Activated CD4-positive, alpha-beta memory T cell treated with anti-CD3 and anti-CD28 coated beads, Interleukin-2, amount 10 ng/mL, durations not matched to agents 7 days and 5 days (primary cell): Measurements from ENCODE around the gene CIPC. TPM values are rescaled to one million over a fixed set of nuclear protein-coding genes. Genes with fewer than 3 reads are reported as not detected.

Experiments used
- CTCF ChIA-PET: fragments of 350-600 bp; sonication (Branson Sonifier 250); formaldehyde crosslinking; loops from one replicate; lab custom pipeline; 2021; ENCODE audit warnings: antibody characterized with exemption, inconsistent platforms; lab: Charles Lee
- POLR2A ChIA-PET: fragments of 350-600 bp; sonication (Branson Sonifier 250); formaldehyde crosslinking; loops from one replicate; lab custom pipeline; 2021; ENCODE audit warnings: antibody characterized with exemption; lab: Charles Lee
- DNase-seq: peaks from one replicate; pipeline ENCODE4 v3.0.0-alpha.2; 2020
- H3K27ac Mint-ChIP-seq: one replicate; pipeline ENCODE4 v1.8.0; 2021; ENCODE audit warnings: mild to moderate bottlenecking, mixed read lengths
- H3K27me3 Mint-ChIP-seq: one replicate; pipeline ENCODE4 v1.8.0; 2021; ENCODE audit warnings: mixed read lengths
- H3K36me3 Mint-ChIP-seq: one replicate; pipeline ENCODE4 v1.8.0; 2021; ENCODE audit warnings: low read depth, mixed read lengths
- H3K4me1 Mint-ChIP-seq: one replicate; pipeline ENCODE4 v1.8.0; 2021; ENCODE audit warnings: mixed read lengths
- H3K4me3 Mint-ChIP-seq: one replicate; pipeline ENCODE4 v1.8.0; 2021; ENCODE audit warnings: mild to moderate bottlenecking, mixed read lengths
- H3K9me3 Mint-ChIP-seq: one replicate; pipeline ENCODE4 v1.8.0; 2021; ENCODE audit warnings: mixed read lengths
- total RNA-seq, 2 experiments: library from RNA; stranded (reverse); gene quantifications; one replicate each; pipeline ENCODE4 v1.2.3, GENCODE V29; 2021

CIPC gene
- total RNA-seq, 2 experiments from 2014 or later = 9.6 to 12.8 TPM

GRCh38 chr14:77076113-77076631 lies 21.9 kb upstream of the CIPC start:
- H3K4me3 Mint-ChIP-seq = no peak overlapping the region
- H3K27ac Mint-ChIP-seq = no peak overlapping the region
- H3K4me1 Mint-ChIP-seq = no peaks in the 10 kb centered on the region
- DNase-seq = no peak
- peaks cover 3% of the 10 kb centered on the region for H3K9me3 Mint-ChIP-seq
- ChIA-PET CTCF (interaction anchor here (0.9 to 18.6 kb wide), 5 partner anchors 45 to 212 kb away, joined by 3 to 436 read pairs (median 4); no protein-coding TSS in a partner anchor), POLR2A (no interaction called here)
- peaks cover 1% of the 10 kb centered on the region for H3K27me3 Mint-ChIP-seq
- no peaks in the 10 kb centered on the region for H3K36me3 Mint-ChIP-seq

DNA sequence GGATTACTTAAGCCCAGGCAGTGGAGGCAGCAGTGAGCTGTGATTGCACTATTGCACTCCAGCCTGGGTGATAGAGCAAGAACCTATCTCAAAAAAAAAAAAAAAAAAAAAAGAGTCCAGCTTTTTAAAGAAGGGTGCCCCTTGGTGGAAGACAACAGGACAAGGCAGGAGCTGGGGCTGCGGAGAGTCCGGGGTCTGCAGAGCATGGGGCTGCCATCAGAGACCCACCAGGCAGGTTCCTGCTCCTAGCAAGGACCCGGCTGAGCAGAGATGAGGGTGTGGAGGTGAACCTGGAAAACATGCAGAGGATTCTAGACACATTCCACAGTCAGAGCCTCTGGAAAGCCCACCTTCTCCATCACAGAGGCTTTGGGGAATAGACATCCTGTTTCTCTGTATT lies 21.0 kb upstream of the CIPC start:
- DNase-seq = no peak
- CTCF ChIA-PET = interaction anchor here (0.9 to 18.6 kb wide), 4 partner anchors 44 to 213 kb away, joined by 3 to 436 read pairs (median 4); no protein-coding TSS in a partner anchor
- Mint-ChIP-seq H3K4me1 (no peaks in the 10 kb centered on the region), H3K4me3 (no peak overlapping the region), H3K27me3 (peaks cover 1% of the 10 kb centered on the region), H3K27ac (no peak overlapping the region), H3K9me3 (peaks cover 3% of the 10 kb centered on the region), H3K36me3 (no peaks in the 10 kb centered on the region)
- POLR2A ChIA-PET = no interaction called here

GRCh38 chr14:77082356-77082755 lies 15.7 kb upstream of the CIPC start:
- DNase-seq = no peak
- ChIA-PET POLR2A (no interaction called here), CTCF (interaction anchor here (1.8 to 1.9 kb wide), 2 partner anchors 12 to 13 kb away, joined by 4 to 7 read pairs; no protein-coding TSS in a partner anchor)
- H3K27ac Mint-ChIP-seq = no peak overlapping the region
- no peaks in the 10 kb centered on the region for H3K36me3 Mint-ChIP-seq
- H3K9me3 Mint-ChIP-seq = peaks cover 3% of the 10 kb centered on the region
- no peak overlapping the region for H3K4me3 Mint-ChIP-seq
- H3K4me1 Mint-ChIP-seq = no peaks in the 10 kb centered on the region
- peaks cover 4% of the 10 kb centered on the region for H3K27me3 Mint-ChIP-seq

- POLR2A ChIA-PET = no interaction called here
- no peak overlapping the region for H3K27ac Mint-ChIP-seq
Measured at GRCh38 chr14:77083082-77083481, 15.0 kb upstream of the CIPC start.

DNA sequence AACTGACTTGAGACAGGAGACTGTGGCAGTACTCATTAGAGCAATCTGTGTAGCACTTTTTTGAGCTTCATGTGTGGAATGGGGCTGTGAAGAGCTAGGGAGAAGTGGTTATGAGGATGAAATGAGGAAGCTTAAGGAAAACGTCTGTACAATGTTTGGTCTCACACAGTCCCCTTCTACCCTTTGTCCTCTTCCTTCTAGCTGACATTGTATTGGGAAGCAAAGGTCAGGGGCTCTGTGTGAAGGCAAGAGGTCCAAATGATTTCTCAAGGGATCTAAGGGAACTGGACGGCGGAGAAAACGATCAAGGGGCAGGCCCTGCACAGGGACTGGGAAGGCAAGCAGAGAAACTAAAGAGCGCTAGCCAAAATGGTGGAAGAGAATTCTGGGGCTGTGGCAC lies 13.1 kb upstream of the CIPC start:
- H3K27me3 Mint-ChIP-seq = peaks cover 4% of the 10 kb centered on the region
- no peak for DNase-seq
- peaks cover 3% of the 10 kb centered on the region for H3K36me3 Mint-ChIP-seq
- H3K9me3 Mint-ChIP-seq = peaks cover 3% of the 10 kb centered on the region
- POLR2A ChIA-PET = interaction anchor here (0.8 to 1.3 kb wide), 2 partner anchors 13 to 15 kb away, joined by 3 read pairs; partner anchors contain the start of gene CIPC
- H3K27ac Mint-ChIP-seq = no peak overlapping the region
- H3K4me3 Mint-ChIP-seq = no peak overlapping the region
- H3K4me1 Mint-ChIP-seq = peaks cover 9% of the 10 kb centered on the region
- CTCF ChIA-PET = interaction anchor here (1.3 to 3.1 kb wide), 8 partner anchors 9 to 213 kb away, joined by 3 to 15 read pairs (median 7); no protein-coding TSS in a partner anchor

More at GRCh38 chr14:77083082-77083481, 15.0 kb upstream of the CIPC start:
- peaks cover 3% of the 10 kb centered on the region for H3K9me3 Mint-ChIP-seq
- CTCF ChIA-PET = interaction anchor here (0.9 to 2.6 kb wide), 2 partner anchors 12 to 207 kb away, joined by 5 to 8 read pairs; no protein-coding TSS in a partner anchor
- no peak overlapping the region for H3K4me3 Mint-ChIP-seq
- DNase-seq = no peak
- peaks cover 4% of the 10 kb centered on the region for H3K27me3 Mint-ChIP-seq
- no peaks in the 10 kb centered on the region for H3K36me3 Mint-ChIP-seq
- peaks cover 4% of the 10 kb centered on the region for H3K4me1 Mint-ChIP-seq

DNA sequence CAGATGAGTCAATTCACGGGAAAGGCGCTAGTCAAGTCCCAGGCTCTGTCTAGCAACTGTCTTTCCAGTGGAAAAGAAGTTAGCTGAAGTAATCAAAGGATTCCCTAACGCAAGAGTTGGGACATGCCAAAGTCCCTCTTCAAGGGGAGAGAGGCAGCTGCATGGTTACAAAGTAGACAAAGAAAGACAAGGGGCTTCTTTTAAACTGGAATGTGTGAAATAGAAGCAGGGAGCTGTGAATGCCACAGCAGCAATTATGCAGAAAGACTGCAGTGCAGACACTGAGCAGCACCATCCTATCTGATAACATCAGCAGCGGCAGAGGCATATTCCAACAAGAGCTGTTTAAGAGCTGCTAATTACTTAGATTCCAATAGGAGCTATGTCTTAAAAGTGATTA lies 12.5 kb upstream of the CIPC start:
- ChIA-PET POLR2A (interaction anchor here (0.8 to 1.3 kb wide), 2 partner anchors 13 to 15 kb away, joined by 3 read pairs; partner anchors contain the start of gene CIPC), CTCF (interaction anchor here (0.7 to 3.1 kb wide), 10 partner anchors 8 to 214 kb away, joined by 3 to 15 read pairs (median 6); no protein-coding TSS in a partner anchor)
- Mint-ChIP-seq H3K4me3 (no peak overlapping the region), H3K9me3 (no peaks in the 10 kb centered on the region), H3K36me3 (peaks cover 3% of the 10 kb centered on the region), H3K27ac (no peak overlapping the region), H3K27me3 (peaks cover 3% of the 10 kb centered on the region), H3K4me1 (peaks cover 9% of the 10 kb centered on the region)
- DNase-seq = no peak

DNA sequence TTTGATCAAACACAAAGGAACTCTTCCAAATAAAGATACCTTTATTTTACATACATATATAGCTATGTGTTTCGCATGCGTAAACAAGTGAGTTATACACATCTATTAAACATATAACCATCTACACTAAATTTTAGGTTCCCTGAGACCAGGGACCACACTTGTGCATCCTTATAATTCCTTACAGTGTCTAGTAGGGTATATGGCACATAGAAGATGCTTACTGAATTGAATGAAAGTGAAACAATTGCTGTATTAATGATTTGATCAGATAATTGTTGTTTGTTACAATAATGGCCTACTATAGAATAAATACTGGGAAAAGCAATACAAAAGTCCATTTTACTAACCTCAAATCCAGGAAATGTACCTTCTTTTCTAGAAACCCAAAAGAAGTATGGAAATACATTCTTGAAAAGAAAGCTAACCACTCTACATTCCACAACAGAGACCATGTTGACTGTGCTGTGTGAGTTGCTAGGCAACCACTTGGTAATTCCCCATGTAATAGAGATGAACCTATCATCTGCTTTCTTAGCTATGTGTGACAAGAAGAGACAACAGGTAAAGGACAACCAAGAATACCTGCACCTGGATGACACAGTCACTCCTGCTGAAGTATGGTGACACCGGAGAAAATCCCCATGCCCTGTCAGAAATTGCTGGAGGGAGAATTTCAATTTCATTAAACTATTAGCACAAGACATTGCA lies 11.9 kb upstream of the CIPC start:
- peaks cover 9% of the 10 kb centered on the region for H3K4me1 Mint-ChIP-seq
- no peak for DNase-seq
- H3K27ac Mint-ChIP-seq = no peak overlapping the region
- CTCF ChIA-PET = interaction anchor here (0.7 to 3.1 kb wide), 12 partner anchors 8 to 214 kb away, joined by 3 to 15 read pairs (median 4); no protein-coding TSS in a partner anchor
- POLR2A ChIA-PET = interaction anchor here (0.6 to 1.3 kb wide), 3 partner anchors 12 to 235 kb away, joined by 3 read pairs; partner anchors contain the start of genes CIPC, GSTZ1 and POMT2
- peaks cover 4% of the 10 kb centered on the region for H3K9me3 Mint-ChIP-seq
- H3K36me3 Mint-ChIP-seq = peaks cover 3% of the 10 kb centered on the region
- no peak overlapping the region for H3K4me3 Mint-ChIP-seq
- peaks cover 3% of the 10 kb centered on the region for H3K27me3 Mint-ChIP-seq

GRCh38 chr14:77086951-77087350 lies 11.1 kb upstream of the CIPC start:
- peaks cover 10% of the 10 kb centered on the region for H3K9me3 Mint-ChIP-seq
- peaks cover 9% of the 10 kb centered on the region for H3K4me1 Mint-ChIP-seq
- POLR2A ChIA-PET = no interaction called here
- CTCF ChIA-PET = interaction anchor here (0.9 to 3.1 kb wide), 8 partner anchors 9 to 215 kb away, joined by 3 to 15 read pairs (median 6); no protein-coding TSS in a partner anchor
- DNase-seq = no peak
- H3K4me3 Mint-ChIP-seq = no peak overlapping the region
- H3K27ac Mint-ChIP-seq = no peak overlapping the region
- H3K36me3 Mint-ChIP-seq = peaks cover 3% of the 10 kb centered on the region
- H3K27me3 Mint-ChIP-seq = peaks cover 3% of the 10 kb centered on the region

GRCh38 chr14:77087631-77088030 lies 10.4 kb upstream of the CIPC start:
- CTCF ChIA-PET = interaction anchor here (0.9 to 3.1 kb wide), 4 partner anchors 8 to 215 kb away, joined by 3 to 15 read pairs (median 6); no protein-coding TSS in a partner anchor
- H3K27me3 Mint-ChIP-seq = no peaks in the 10 kb centered on the region
- no peak overlapping the region for H3K27ac Mint-ChIP-seq

DNA sequence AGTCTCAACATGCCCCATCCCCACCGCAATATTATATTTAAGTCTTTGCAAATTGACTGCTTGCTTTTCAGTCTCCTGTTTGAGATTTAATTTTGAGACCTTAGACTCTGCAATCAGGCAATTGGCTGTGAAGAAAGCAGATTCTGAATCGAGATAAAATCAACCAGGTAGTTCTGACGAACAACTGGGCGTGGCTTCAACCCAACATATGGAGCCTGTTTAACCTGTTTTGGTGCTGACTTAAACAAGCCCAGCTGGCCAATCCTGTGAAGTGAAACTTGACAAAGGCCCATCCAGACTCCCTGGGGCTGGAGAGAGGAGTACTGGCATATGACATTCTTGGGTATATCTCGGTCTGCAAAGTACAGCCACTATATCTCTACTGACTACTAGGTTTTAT lies 9.8 kb upstream of the CIPC start:
- Mint-ChIP-seq H3K36me3 (peaks cover 3% of the 10 kb centered on the region), H3K4me1 (peaks cover 9% of the 10 kb centered on the region), H3K27me3 (no peaks in the 10 kb centered on the region), H3K9me3 (peaks cover 10% of the 10 kb centered on the region), H3K4me3 (no peak overlapping the region), H3K27ac (no peak overlapping the region)
- POLR2A ChIA-PET = no interaction called here
- DNase-seq = no peak
- CTCF ChIA-PET = interaction anchor here (2.1 to 9.5 kb wide), 2 partner anchors 18 to 214 kb away, joined by 8 to 145 read pairs; no protein-coding TSS in a partner anchor

More at GRCh38 chr14:77087631-77088030, 10.4 kb upstream of the CIPC start:
- peaks cover 3% of the 10 kb centered on the region for H3K36me3 Mint-ChIP-seq
- POLR2A ChIA-PET = no interaction called here
- H3K9me3 Mint-ChIP-seq = peaks cover 10% of the 10 kb centered on the region
- H3K4me3 Mint-ChIP-seq = no peak overlapping the region
- no peak for DNase-seq
- peaks cover 9% of the 10 kb centered on the region for H3K4me1 Mint-ChIP-seq

DNA sequence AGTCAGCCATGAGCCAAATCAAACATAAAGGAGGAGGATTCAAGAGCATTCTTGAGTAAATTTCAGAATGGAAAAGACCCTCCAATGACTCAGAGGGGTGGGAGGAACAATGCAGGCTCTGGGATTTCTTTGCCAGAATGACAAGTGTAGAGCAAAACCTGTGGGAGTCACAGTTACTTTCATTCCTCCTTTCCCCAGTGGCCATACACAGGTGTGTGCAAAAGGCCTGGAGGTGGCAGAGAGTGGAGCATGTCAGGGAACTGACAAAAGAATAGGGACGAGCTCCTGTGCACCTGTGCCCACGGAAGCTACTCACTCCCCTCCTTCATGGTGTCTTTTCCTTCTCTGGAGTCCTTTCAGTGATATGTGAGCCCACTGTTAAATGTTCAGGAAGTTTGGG lies 9.4 kb upstream of the CIPC start:
- Mint-ChIP-seq H3K4me1 (peaks cover 9% of the 10 kb centered on the region), H3K27me3 (peaks cover 3% of the 10 kb centered on the region), H3K27ac (no peak overlapping the region), H3K9me3 (peaks cover 10% of the 10 kb centered on the region), H3K4me3 (no peak overlapping the region), H3K36me3 (peaks cover 3% of the 10 kb centered on the region)
- no peak for DNase-seq
- ChIA-PET CTCF (interaction anchor here (0.9 to 9.5 kb wide), 3 partner anchors 18 to 215 kb away, joined by 3 to 145 read pairs (median 8); no protein-coding TSS in a partner anchor), POLR2A (no interaction called here)

DNA sequence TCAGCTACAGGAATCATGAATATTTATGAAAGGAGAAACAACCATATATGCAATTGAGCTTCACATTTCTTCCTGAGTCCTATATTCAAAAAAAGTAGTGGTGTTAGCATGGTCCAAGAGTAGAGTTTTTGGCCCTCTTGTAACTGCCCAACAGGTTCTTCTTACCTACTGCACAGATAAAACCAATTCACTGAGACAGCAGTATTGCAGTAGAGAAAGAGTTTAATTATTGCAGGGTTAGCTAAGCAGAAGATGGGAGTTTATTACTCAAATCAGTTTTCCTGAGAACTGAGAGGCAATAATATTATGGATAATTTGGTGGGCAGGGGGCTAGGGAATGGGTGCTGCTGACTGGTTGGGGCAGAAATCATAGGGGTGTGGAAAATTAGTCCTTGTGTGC lies 6.5 kb upstream of the CIPC start:
- peaks cover 10% of the 10 kb centered on the region for H3K9me3 Mint-ChIP-seq
- H3K4me1 Mint-ChIP-seq = peaks cover 20% of the 10 kb centered on the region
- H3K36me3 Mint-ChIP-seq = peaks cover 3% of the 10 kb centered on the region
- no peak overlapping the region for H3K27ac Mint-ChIP-seq
- POLR2A ChIA-PET = no interaction called here
- no peak for DNase-seq
- CTCF ChIA-PET = interaction anchor here (1.0 to 9.5 kb wide), 6 partner anchors 12 to 218 kb away, joined by 3 to 145 read pairs (median 4); no protein-coding TSS in a partner anchor
- H3K27me3 Mint-ChIP-seq = peaks cover 3% of the 10 kb centered on the region
- H3K4me3 Mint-ChIP-seq = no peak overlapping the region
